Stimulated activated CD8-positive, alpha-beta memory T cell treated with anti-CD3 and anti-CD28 coated beads, Interleukin-4, amount 100 ng/mL, for 48 hours (primary cell): ENCODE measurements around the gene CRHR2.

Experiments used
- DNase-seq: peaks from one replicate; pipeline ENCODE4 v3.0.0-alpha.2; 2020

The CRHR2 gene

DNA sequence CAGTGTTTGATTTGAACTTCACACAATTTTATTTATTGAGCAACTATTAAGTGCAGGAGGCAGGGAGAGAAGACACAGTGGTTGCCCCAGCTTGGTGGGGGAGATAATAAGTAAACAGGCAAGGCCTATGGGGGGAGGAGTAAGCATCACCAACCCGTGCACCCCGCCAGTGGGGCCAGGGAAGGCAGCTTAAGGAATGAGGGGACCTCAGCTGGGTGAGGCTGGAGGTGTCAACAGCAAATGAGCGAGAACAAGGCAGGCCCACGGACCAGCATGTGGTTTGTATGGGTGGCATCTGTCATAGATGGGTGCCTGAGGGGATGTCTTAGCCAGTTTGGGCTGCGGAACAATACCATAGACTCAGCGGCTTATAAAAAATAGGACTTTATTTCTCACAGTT is 24.1 kb upstream of the CRHR2 start:
- no peak for DNase-seq

DNA sequence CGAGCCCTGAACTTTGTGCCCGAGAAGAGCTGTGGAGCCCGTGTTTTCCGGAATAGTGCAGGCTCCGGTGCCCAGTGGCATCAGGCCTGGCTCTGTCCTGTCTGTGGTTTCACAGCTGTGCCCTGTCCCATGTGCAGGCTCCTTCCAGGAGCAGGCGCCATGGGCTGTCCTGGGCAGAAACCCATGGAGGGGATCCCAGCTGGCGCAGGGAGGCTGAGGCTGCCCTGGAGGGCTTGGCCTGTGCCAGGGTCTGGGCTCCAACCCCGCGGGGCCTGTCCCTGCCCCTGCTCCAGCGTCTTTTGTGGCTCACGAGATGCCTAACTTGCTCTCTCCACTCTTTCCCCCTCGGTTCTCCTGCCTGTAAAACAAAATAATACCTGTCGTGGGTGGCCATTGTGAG is 23.3 kb upstream of the CRHR2 start:
- no peak for DNase-seq

GRCh38 chr7:30705008-30705407 is 22.8 kb upstream of the CRHR2 start:
- no peak for DNase-seq

- DNase-seq = no peak
Measured at GRCh38 chr7:30703756-30704155, 21.5 kb upstream of the CRHR2 start.

DNA sequence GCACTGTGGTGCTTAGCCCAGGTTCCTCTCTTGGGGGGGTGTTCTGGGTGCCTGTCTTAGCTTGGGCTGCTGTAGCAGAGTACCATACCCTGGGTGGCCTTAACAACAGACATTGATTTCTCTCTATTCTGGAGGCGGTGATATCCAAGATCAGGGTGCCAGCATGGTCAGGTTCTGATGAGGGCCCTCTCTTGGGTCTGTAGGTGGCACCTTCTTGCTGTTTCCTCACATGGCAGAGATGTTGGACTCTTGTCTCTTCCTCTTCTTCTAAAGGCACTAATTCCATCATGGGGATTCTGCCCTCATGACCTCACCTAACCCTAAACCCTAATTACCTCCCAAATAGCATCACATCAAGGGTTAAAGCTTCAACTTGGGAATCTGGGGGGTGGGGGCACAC is 19.9 kb upstream of the CRHR2 start:
- no peak for DNase-seq

DNA sequence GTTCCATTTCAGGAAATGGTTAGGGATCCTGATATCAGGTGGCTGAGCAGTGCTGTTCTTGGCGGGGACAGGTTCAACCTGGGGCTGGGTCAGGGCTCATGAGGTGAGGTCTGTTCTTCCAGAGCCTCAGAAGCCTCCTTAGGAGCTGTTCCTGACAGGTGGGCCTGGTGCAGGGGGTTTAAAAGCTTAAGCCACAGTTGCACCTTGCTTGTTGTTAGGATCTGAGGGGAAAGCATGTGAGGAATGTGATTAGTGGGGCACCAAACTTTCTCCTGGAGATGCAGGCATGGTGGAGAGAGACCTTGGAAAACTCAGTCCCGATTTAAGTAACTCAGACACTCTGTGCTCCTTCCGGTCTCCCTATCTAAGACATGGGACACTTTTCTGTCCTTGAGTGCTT is 18.7 kb upstream of the CRHR2 start:
- DNase-seq = no peak

GRCh38 chr7:30699706-30700495 is 17.6 kb upstream of the CRHR2 start:
- DNase-seq = no peak

GRCh38 chr7:30698481-30698880 is 16.2 kb upstream of the CRHR2 start:
- no peak for DNase-seq

DNA sequence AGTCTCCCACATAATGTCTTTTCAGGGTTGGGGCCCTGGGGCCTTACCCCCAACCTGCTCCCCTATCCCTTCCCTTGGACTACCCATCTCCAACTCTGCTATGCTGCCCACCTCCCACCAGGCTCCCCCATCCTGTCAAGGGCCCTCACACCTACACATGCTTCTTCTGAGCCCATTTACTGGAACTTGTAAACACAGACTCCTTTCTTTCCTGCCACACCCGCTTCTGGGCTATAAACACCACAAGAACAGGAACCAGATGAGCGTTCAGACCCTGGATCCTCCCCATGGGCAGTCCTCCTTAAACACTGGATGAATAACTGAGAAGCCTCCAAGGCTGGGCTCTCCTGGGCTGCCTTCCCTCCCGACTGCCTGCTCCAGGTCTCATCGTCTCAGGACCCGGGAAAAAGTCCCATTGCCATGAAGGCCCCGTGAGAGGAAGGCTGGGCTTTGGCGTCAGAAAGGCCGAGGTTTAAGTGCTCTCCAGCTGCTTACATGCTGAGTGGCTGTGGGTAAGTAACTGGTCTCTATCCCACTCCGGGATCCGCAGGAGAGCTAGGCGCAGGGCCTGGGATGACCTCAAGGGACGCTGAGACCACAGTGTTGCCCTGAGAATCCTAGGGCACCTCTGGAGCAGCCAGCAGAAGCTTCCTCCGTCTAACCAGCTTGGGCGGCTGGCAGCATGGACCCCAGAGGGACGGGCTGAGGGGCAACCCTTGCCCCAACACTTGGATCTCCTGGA is 15.6 kb upstream of the CRHR2 start:
- DNase-seq = no peak

GRCh38 chr7:30694774-30695721 is 12.8 kb upstream of the CRHR2 start:
- no peak for DNase-seq

DNA sequence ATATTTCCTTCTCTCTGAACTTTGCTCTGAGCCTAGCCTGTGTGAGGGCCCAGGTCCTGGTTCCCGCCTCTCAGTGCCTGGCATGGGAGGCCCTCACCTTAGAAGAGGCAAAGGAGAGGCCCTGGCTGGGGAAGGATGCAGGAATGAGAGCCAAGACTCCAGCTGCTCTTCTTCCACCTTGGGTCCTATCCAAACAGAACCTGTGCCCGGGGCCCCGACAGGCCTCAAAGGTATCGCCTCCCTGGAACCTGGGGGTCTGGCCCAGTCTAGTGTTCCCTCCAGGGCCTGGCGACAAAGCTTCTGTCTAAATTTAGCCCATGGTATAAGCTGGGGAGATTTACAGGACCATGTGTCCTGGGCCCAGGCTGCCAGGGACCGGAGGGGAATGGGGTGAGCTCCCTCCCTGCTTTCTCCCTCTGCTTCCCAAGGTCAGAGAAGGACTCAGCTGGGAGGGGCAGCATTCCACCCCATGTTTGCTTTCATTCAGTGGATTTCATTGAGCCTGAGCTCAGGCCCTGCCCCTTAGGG is 12.0 kb upstream of the CRHR2 start:
- DNase-seq = no peak

DNA sequence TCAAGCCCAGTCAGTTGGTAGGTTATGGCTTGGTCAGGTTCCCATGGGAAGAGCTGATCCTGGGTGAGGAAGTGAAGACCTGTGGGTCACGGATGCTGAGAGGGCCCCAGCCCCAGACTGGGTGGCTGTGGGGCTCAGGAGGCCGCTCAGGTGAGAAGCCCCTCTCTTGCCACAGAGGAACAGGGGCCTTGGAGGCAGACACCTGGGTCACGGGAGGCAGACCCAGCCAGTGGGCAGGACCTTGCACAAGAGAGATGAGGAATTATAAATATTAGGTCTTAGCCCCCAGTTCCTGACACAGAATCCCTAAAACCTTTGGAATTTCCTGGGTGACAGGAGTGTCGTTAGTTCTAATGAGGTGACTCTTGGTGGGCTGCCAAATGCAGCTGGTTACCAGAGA is 10.6 kb upstream of the CRHR2 start:
- DNase-seq = no peak

GRCh38 chr7:30692438-30692837 is 10.2 kb upstream of the CRHR2 start:
- no peak for DNase-seq

DNA sequence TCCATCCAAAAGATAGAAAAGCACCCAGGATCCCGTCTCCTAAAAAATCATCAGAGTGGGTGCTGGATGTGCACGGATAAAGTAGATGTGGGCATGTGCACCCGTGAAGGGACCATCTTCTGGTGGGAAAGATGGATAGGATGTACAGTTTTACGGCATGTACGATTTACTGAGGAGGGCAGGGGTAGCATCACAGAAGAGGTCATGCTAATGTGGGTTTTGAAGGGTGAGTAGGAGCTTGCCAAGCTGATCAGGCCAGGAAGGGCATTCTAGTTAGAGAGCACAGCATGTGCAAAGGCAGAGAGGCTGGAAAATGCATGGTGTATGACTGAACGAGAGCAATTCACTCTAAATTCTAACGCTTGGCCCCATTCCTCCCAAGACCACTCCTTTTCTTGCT is 7.8 kb upstream of the CRHR2 start:
- DNase-seq = no peak

- DNase-seq = no peak
Measured at GRCh38 chr7:30688718-30689221, 6.5 kb upstream of the CRHR2 start.

GRCh38 chr7:30687604-30688003 is 5.3 kb upstream of the CRHR2 start:
- DNase-seq = no peak

DNA sequence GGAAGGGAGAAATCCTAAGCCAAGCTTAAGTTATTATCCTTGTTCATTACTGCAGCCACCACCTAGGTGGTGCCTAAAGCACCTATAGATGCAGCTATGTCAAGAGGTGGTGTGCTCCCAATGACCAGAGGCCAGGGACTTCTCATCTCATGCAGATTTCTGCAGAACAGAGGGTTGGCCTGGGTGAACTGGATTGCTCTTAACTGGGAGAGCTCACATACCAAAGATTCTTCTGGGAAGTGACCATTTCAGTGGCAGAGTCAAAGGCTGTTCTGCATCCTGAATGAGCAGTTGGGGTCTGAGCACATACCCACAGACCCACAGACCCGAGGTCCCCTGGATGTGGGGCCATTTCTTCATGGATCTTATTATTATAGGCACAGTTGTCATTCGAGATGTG is 2.1 kb upstream of the CRHR2 start:
- no peak for DNase-seq

DNA sequence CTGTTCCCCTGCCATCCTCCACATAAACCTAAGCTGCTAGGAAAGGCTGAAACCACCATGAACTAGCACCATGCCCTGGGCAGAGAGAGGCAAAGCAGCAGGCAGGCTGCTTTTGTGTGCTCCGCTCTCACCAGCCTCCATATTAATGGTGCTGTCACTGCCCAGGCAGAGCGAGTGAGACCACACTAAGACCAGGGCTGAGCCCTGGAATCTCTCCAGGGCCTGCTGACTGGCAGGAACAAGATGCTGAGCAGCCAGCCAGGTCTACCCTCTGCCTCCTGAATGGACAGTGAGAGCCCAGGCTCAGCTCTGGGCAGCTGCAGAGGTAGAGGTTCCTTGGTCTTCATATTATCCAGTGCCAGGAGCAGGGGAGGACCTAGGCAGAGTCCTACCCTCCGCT is 1.6 kb upstream of the CRHR2 start:
- DNase-seq = no peak

GRCh38 chr7:30683306-30683705 is 1.1 kb upstream of the CRHR2 start:
- no peak for DNase-seq

- DNase-seq = no peak
Measured at GRCh38 chr7:30681815-30682211, 443 bp downstream of the CRHR2 start.

GRCh38 chr7:30681331-30681797 is 892 bp downstream of the CRHR2 start:
- DNase-seq = no peak

DNA sequence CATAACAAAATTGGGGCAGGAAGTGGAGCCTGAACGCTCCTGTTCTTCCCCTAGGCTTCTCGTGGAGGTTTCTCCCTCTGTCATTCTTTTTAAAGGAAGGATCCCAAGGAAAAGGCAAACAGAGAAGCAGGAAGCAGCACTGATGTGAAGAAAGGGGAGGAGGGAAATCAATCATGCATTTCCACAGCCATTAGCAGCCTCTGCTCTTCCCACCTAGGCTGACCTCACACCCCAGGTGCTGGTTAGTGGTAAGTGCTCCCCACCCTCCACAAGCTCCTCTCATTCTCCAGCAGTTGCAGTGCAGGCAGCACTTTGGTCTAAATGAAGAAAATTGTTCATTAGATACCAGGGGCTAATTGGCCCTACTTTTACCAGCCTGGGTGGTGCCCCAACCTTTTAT is 2.6 kb downstream of the CRHR2 start:
- DNase-seq = no peak

DNA sequence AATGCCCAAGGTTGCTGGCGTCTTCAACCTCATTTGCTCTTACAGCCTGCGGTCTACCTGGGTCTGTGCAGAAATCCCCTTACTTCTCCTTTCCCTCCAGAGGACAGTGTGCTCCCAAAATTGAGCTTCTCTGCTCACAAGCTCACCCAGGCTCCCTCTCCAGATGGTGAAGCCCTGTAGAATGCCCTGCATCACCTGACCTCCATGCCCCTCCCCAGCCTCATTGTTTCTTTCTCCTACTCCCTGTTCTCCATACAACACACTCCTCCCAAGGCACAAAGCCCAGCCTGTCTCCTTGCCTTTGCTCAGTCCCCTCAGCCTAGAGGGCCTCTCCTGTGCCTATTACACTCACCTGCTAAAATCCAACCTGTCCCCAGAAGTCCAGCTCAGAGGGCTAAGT is 3.5 kb downstream of the CRHR2 start:
- no peak for DNase-seq
